NCI-H2081 treated with DMSO at 0.1 percent for 48 hours (cell line): ENCODE measurements around the gene GMEB2.
"Not testable (repeated sequence)": the region's sequence is repeated elsewhere in the genome, so short reads cannot be mapped to it uniquely, and the experiment has no call there.

Experiments
- DNase-seq: peaks from one replicate; lab custom pipeline; 2025; lab: John Stamatoyannopoulos, UW

The GMEB2 gene

DNA sequence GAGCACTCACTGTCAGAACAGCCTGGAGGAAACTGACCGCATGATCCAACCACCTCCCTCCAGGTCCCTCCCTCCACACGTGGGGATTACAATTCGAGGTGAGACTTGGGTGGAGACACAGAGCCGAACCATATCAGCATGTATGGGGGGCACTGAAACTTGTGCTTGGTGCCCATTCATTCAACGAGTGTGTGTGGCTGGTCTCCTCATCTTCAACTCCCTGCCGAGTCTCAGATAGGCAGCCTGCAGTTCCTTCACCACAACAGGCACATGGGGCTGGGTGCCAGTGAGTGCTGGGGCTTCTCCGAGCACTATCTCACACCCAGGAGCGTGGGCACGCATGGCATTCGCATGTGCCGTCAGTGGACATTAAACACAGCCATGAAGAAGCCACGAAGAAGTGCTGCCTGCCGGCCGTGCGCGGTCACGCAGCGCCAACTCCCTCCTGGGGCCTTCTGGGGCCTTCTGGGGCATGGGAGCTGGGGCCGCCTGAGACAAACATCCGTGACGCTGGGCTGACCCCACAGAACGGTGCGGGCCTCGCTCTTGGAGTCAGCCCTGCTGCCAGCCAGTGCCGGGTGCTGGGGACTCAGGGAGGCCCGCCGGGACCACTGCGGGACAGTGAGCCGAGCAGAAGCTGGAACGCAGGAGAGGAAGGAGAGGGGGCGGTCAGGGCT, 30.5 kb upstream of the GMEB2 start:
- DNase-seq: no peak

DNA sequence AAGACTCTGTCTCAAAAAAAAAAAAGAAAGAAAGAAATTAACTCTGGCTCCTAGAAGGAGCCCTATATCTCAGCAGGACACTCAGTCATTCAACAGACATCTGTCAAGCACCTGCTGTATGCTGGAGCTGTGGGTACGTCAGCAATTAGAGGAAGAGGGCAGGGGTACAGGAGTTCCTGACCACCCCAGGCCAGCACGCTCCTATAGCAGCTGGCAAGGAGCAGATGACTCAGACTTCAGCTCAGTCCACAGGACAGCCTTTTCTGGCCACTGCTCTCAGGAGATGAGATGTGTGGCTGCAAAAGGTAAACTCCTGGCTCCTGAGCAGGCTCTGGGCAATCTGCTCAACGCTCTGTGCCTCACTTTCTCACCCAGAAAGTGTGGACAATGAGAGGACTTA, 29.6 kb upstream of the GMEB2 start:
- DNase-seq: no peak

DNA sequence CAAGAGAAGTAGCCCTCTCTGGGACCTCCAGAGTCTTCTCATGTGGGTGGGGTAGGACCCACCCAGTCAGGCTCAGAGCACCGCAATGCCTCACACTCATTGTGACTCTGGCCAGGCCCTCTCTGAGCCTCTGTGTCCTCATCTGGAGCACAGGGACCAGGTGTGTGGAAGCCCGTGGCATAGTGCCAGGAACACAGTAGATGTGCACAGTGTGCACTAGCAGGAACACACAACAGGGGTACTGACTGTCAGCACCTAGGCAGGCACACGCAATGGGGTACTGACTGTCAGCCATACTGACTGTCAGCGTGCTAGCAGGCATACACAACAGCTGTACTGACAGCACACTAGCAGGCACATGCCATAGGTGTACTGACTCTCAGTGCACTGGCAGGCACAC, 28.3 kb upstream of the GMEB2 start:
- DNase-seq: no peak

DNA sequence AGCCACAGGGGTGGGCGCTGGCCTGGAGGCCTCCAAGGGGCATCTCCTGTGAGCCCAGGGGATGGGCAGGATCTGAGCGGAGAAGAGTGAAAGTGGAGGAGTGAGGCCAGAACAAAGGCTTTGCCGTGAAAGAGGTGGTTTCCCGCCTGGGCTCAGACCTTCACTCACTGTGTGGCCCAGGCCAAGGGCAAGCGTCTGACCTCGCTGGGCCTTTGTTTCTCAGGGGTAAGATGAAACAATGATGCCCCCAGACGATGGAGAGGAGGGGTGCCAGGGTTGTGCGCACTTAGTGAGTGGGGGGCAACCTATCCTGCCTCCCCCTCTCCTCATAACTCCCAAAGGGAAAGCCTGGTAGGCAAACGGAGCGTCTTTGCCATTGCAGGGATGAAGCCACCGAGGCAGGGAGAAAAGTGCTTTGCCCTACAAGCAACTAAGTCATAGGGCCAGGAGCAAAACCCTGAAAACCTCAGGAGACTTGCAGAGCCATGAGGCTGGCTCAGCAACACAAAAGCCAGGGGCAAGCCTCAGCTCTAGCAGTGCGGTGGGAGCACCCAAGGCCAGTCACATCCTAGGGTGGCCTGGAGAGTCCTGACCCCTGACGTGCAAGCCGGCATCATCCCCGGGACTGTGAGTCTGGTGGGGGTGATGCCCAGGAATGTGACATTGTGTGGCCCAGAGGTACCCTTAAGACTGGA, 27.2 kb upstream of the GMEB2 start:
- no peak for DNase-seq

DNA sequence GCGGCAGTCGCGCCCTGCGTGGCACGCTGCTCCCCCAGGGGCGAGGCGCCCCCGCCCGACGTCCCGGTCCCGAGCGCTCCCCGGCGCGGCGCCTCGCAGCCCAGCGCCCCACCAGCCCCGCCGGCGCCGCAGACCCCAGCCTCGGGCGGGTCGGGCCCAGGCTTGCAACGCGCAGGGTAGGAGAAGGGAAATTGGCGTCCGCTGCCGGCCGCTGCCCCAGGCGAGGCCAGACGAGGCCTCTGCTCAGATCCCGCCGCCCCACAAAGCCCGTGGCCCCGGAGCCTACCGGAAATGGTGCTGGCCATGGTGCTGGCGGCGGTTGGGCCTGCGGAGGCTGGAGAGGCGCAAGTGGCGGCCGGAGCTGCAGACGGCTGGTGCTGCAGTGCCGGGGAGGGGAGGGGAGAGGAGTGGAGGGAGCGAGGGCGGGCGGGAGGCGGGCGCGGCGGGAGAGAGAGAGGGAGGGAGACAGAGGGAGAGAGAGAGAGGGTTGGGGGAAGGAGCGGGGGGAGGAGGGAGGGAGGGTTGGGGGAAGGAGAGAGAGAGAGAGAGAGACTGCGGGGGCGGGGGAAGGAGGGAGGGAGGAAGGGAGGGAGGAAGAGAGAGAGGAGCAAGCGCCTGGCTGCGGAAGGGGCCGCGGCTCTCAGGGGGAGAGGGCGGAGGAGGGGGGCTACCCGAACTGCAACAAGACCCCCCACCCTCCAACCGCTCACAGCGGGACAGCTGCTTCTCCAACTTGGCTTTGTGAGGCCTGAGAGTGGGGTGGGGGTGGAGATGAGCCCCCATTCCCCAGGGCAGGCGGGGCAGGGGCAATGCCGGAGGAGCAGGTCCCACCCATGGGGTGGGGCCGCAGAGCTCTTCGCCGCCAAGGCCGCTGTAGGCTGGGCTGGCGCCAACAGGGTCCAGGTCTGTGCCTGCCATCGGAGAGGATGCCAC, 26.4 kb upstream of the GMEB2 start, which contains the start of gene STMN3:
Gene STMN3 (minus strand): TSS at position 384 of the 933 bp plus-strand sequence. CDS start 79 bp downstream, at position 305.
- no peak for DNase-seq

GRCh38 chr20:63652192-63652980, 25.5 kb upstream of the GMEB2 start:
- no peak for DNase-seq

DNA sequence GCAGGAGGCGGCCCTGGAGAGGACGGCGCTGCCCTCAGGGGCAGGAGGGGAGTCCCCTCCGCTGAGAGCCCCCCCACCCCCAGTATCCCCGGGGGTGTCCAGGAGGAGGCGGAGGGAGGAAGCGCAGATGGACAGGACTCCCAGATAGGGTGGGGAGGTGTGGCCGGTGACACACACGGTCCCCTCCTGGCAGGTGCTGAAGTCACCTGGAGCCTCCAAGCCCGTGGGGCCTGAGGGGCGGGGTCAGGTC, 25.0 kb upstream of the GMEB2 start:
- DNase-seq: no peak

DNA sequence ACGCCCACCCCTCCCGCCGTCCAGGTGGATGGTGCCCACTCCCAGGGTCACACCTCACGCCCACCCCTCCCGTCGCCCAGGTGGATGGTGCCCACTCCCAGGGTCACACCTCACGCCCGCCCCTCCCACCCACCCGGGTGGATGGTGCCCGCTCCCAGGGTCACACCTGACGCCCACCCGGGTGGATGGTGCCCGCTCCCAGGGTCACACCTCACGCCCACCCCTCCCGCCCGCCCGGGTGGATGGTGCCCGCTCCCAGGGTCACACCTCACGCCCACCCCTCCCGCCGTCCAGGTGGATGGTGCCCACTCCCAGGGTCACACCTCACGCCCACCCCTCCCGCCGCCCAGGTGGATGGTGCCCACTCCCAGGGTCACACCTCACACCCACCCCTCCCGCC, 23.6 kb upstream of the GMEB2 start:
- not testable (repeated sequence) for DNase-seq

GRCh38 chr20:63648895-63649589, 22.1 kb upstream of the GMEB2 start:
- DNase-seq: no peak

DNA sequence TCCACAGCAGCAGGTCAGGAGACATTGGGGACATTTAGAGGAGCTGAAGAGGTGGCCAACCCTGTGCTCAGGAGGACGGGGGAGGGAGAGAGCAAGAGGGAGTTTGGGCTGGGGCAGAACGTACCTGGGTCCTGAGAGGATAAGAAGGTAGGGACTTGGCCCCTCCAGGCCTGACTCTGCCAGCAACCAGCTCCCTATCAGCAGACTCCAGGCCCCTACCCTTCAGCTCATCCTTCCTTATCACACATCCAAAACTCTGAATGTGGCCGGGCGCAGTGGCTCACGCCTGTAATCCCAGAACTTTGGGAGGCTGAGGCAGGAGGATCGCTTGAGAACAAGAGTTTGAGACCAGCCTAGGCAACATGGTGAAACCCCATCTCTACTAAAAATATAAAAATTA, 21.3 kb upstream of the GMEB2 start:
- no peak for DNase-seq

DNA sequence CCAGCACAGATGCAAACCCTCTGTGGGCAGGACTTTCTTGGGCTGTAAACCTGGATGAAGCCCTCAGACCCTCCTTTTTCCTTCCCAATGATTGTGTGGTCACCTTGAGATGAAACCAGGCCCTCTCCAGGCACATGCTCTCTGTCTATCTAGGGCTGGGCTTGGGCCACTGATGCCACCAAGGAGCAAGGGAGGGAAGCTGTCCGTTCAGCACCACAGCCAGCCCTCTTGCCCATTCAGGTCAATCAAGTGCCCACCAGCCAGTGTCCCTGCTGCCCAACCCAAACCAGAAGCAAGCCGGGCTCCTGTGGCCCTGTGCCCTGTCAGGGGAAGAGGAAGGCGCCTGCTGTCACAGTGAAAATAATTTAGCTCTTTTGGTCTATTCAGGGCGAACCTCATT, 18.3 kb upstream of the GMEB2 start:
- DNase-seq: no peak

GRCh38 chr20:63643946-63644345, 17.0 kb upstream of the GMEB2 start:
- no peak for DNase-seq

DNA sequence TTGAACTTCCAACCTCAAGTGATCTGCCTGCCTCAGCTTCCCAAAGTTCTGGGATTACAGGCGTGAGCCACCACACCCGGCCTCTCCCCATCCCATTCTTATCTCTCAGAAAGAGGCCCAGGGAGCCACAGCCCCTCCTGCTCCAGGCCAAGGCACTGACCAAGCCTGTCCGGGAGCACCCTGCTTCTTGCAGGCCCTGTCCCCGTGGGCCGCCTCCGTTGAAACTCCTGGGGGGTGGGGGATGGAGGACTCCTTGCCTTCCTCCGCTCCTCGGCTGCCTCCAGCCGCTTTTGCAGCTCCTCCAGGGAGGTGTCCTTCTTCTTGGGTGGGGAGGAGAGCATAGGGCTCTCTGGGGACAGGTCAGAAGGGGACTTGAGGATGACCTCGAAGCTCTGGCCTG, 16.6 kb upstream of the GMEB2 start:
- DNase-seq: no peak

DNA sequence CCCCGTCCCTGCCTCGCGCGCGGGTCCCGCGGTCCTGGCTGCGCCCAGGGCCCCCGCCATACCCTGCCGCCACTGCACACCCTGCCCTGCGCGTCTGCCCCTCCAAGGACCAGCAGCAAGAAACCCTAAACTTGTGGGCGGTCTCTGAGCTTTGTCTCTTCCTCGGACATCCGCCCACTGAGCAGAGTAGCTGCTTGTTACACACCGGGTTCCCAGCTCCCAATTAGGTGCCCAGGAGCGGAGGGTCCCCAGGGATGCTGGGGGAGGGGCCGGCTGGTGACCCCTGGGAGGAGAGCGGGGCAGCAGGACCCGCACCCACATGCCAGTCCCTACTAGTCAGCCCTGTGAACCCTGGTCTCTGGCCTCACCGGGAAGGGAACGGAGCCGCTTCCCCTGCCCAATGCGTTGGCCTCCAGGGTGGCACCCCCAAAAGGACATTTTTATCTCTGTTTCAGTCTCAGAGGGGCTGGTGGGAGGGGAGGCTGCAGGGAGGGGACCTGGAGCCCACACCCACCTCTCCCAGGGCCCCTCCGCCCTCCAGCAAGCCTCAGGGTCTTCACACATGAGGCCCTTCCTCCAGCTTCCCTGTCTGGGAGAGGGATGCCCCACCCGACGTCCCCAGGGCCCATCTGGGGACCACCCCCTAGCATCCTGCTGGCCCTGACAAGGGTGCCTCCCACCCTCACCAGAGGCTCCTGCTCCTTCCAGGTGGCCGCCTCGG, 15.8 kb upstream of the GMEB2 start:
- no peak for DNase-seq

GRCh38 chr20:63641792-63642523, 15.1 kb upstream of the GMEB2 start:
- DNase-seq: peak; percentile 23

- no peak for DNase-seq
Measured at GRCh38 chr20:63641146-63641791, 14.4 kb upstream of the GMEB2 start.

DNA sequence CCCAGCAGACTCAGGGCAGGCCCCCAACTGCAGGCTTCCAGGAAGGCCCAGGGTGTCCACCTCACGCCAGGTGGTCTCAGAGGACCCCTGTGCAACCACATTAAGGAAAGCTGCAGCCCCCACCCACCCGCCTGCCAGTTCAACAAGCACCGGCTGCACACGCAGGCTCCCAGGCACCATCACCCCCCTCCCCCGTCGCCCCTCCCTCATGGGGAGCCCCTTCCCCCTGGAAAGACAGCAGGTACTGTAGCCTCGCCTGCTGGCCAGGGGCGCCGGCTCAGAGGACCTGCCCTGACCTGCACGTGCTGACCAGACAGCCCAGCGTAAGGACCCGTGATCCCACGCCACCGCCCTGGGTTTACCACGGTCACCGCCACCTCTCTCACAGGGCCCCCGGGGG, 13.8 kb upstream of the GMEB2 start:
- DNase-seq: not testable (repeated sequence)

DNA sequence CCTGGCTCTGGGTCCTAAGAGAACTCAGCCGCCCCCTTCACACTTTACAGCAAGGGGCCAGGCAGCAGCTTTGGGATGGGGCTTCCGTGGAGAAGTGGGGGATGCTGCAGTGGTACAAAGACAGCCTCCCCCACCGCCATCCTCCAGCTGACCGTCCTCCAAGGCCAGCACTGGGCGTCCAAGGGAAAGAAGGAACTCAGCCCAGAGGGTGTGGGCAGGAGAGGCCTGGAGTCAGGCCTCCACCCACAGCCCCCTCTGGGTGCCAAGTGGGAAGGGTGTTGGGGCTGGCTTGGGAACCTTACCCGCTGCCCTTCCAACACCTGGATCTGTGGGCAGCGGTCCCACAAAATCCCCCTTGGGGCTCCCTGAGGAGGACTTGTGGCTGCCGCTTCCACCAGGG, 13.2 kb upstream of the GMEB2 start:
- no peak for DNase-seq

DNA sequence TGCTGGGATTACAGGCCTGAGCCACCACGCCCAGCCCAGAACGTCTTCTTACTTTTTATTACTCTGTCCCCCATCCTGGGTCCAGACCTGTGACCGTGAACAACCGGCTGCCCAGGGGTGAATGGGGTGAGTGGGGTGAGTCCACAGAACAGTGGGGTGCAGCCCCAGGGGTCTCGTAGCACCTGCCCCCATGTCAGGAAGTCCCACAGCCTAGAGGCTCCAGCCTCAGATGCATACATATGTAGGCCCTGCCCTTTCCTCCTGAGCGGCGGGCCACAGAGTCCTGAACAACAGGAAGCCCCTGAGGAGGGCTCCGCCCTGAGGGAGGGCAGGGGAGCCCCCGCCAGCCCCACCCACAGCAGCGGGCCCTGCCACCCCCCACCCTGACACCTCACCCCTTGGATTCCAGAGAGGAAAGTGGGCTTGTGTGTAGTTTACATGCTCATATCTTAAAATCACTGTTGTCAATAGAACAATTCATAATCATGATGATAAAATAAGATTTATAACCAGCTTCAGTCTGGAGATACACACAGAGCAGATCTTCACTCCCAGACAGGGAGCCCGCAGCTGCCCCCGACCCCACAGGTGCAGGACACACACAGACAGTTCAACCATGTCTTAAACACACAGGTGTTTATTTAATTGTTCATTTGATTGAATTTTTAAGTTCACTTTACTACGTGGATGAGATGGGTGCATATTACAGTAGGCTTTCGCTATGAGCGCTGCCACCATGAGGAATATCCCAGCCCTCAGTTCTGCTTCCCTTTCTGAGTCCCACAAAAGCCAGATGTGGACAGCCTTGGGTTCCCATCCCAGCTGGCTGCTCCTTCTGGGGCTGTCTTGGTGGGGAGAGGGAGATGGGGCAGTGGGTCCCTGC, 12.4 kb upstream of the GMEB2 start:
- DNase-seq: no peak
